SK-N-SH treated with all-trans-retinoic acid at 6 μM for 48 hours (cell line): ENCODE measurements around the gene LNX2.
A peak's percentile ranks its signal among the peaks of the same experiment; 100 is the strongest.

Experiments
- ATAC-seq: fragments of 200-7000 bp; cut with Tn5 transposase; 3 replicates; pipeline ENCODE4 v1.9.1; 2020; ENCODE audit warnings: mild to moderate bottlenecking, moderate library complexity
- ARNTL ChIP-seq: fragments of 450-650 bp; formaldehyde crosslinking; IDR thresholded peaks from 2 replicates; pipeline ENCODE4 v1.5.0; 2020; ENCODE audit warnings: low read depth, mild to moderate bottlenecking, moderate library complexity, borderline replicate concordance
- BACH2 ChIP-seq: fragments of 250-450 bp; sonication (Bioruptor Pico); IDR thresholded peaks from 2 replicates; pipeline ENCODE4 v1.9.0; 2021; ENCODE audit warnings: mild to moderate bottlenecking, borderline replicate concordance
- CREB5 ChIP-seq: fragments of 250-450 bp; sonication (Bioruptor Pico); IDR thresholded peaks from 2 replicates; pipeline ENCODE4 v1.5.1; 2020; ENCODE audit warnings: low read depth, mild to moderate bottlenecking, moderate library complexity
- CSDC2 ChIP-seq: fragments of 250-450 bp; sonication (Bioruptor Pico); IDR thresholded peaks from 2 replicates; pipeline ENCODE4 v1.5.0; 2020; ENCODE audit warnings: mild to moderate bottlenecking, moderate library complexity
- CSRNP3 ChIP-seq: fragments of 250-450 bp; sonication (Bioruptor Pico); IDR thresholded peaks from 2 replicates; pipeline ENCODE4 v1.5.1; 2021; ENCODE audit warnings: mild to moderate bottlenecking, moderate library complexity
- GLIS3 ChIP-seq: fragments of 250-450 bp; sonication (Bioruptor Pico); IDR thresholded peaks from 2 replicates; pipeline ENCODE4 v1.5.0; 2020; ENCODE audit warnings: mild to moderate bottlenecking, moderate library complexity
- ISL1 ChIP-seq: fragments of 250-450 bp; sonication (Bioruptor Pico); IDR thresholded peaks from 2 replicates; pipeline ENCODE4 v2.1.2; 2022; ENCODE audit warnings: mild to moderate bottlenecking, moderate library complexity
- OSR1 ChIP-seq: fragments of 250-450 bp; sonication (Bioruptor Pico); IDR thresholded peaks from 2 replicates; pipeline ENCODE4 v1.8.0; 2022; ENCODE audit warnings: moderate library complexity, mild to moderate bottlenecking, inconsistent platforms
- PATZ1 ChIP-seq: fragments of 250-450 bp; sonication (Bioruptor Pico); IDR thresholded peaks from 2 replicates; pipeline ENCODE4 v1.8.0; 2020; ENCODE audit warnings: mild to moderate bottlenecking, moderate library complexity, borderline replicate concordance
- PPARA ChIP-seq: fragments of 250-450 bp; sonication (Bioruptor Pico); IDR thresholded peaks from 2 replicates; pipeline ENCODE4 v1.5.0; 2020; ENCODE audit warnings: mild to moderate bottlenecking, borderline replicate concordance
- RARB ChIP-seq: fragments of 250-450 bp; sonication (Bioruptor Pico); IDR thresholded peaks from 2 replicates; pipeline ENCODE4 v1.8.0; 2021; ENCODE audit warnings: mild to moderate bottlenecking, moderate library complexity
- SNAI2 ChIP-seq: fragments of 250-450 bp; sonication (Bioruptor Pico); IDR thresholded peaks from 2 replicates; pipeline ENCODE4 v1.5.0; 2020; ENCODE audit warnings: mild to moderate bottlenecking, moderate library complexity
- TCF4 ChIP-seq: fragments of 250-450 bp; sonication (Bioruptor Pico); IDR thresholded peaks from 2 replicates; pipeline ENCODE4 v1.8.0; 2021; ENCODE audit warnings: mild to moderate bottlenecking, moderate library complexity, borderline replicate concordance
- TOX ChIP-seq: fragments of 250-450 bp; sonication (Bioruptor Pico); IDR thresholded peaks from 2 replicates; pipeline ENCODE4 v1.8.0; 2021; ENCODE audit warnings: mild to moderate bottlenecking, moderate library complexity, borderline replicate concordance
- TSHZ2 ChIP-seq: fragments of 250-450 bp; sonication (Bioruptor Pico); IDR thresholded peaks from 2 replicates; pipeline ENCODE4 v1.5.0; 2020; ENCODE audit warnings: mild to moderate bottlenecking, moderate library complexity
- ZC3H10 ChIP-seq: fragments of 250-450 bp; sonication (Bioruptor Pico); IDR thresholded peaks from 2 replicates; pipeline ENCODE4 v1.5.1; 2021; ENCODE audit warnings: mild to moderate bottlenecking, moderate library complexity
- ZFP30 ChIP-seq: fragments of 450-650 bp; formaldehyde crosslinking; IDR thresholded peaks from 2 replicates; pipeline ENCODE4 v1.5.0; 2022; ENCODE audit warnings: mild to moderate bottlenecking, moderate library complexity
- ZNF70 ChIP-seq: fragments of 450-650 bp; formaldehyde crosslinking; IDR thresholded peaks from 2 replicates; pipeline ENCODE4 v1.5.0; 2020; ENCODE audit warnings: mild to moderate bottlenecking, moderate library complexity
- ZNF8 ChIP-seq: fragments of 450-650 bp; formaldehyde crosslinking; IDR thresholded peaks from 2 replicates; pipeline ENCODE4 v1.5.0; 2020; ENCODE audit warnings: mild to moderate bottlenecking, moderate library complexity

Gene LNX2

GRCh38 chr13:27644302-27644701 lies 24.0 kb upstream of the LNX2 start:
- ATAC-seq: peak; percentile 96
- TF ChIP-seq ISL1: peak; percentile 88
- TF ChIP-seq PATZ1 (CRISPR knock-in tag): 0 out of 2 replicates have a peak, but pooled peaks have one; percentile 44
- TF ChIP-seq ZC3H10 (CRISPR knock-in tag): peak; percentile 77; the same call in 1 of the 2 replicates
- TF ChIP-seq TCF4: no peak
- TF ChIP-seq ARNTL (CRISPR knock-in tag): no peak
- TF ChIP-seq TOX (CRISPR knock-in tag): 0 out of 2 replicates have a peak, but pooled peaks have one; percentile 25

- no peak for TF ChIP-seq ZFP30 (CRISPR knock-in tag)
- no peak for TF ChIP-seq RARB (CRISPR knock-in tag)
- no peak for TF ChIP-seq OSR1 (CRISPR knock-in tag)
- TF ChIP-seq PATZ1 (CRISPR knock-in tag): no peak
- no peak for TF ChIP-seq ZNF70 (CRISPR knock-in tag)
- TF ChIP-seq CREB5 (CRISPR knock-in tag): no peak
- TF ChIP-seq ZNF8 (CRISPR knock-in tag): no peak
- no peak for TF ChIP-seq TCF4
- TF ChIP-seq TSHZ2: no peak
- TF ChIP-seq GLIS3 (CRISPR knock-in tag): no peak
- TF ChIP-seq PPARA (CRISPR knock-in tag): no peak
- no peak for TF ChIP-seq SNAI2 (CRISPR knock-in tag)
- no peak for TF ChIP-seq BACH2
- no peak for TF ChIP-seq CSDC2 (CRISPR knock-in tag)
- ATAC-seq: peak; percentile 53
These were observed 23.2 kb upstream of the LNX2 start for GRCh38 chr13:27643334-27644132.

- ATAC-seq: peak; percentile 44
- TF ChIP-seq ARNTL (CRISPR knock-in tag): no peak
- no peak for TF ChIP-seq PATZ1 (CRISPR knock-in tag)
- no peak for TF ChIP-seq OSR1 (CRISPR knock-in tag)
- TF ChIP-seq TCF4: no peak
- no peak for TF ChIP-seq GLIS3 (CRISPR knock-in tag)
- no peak for TF ChIP-seq ZFP30 (CRISPR knock-in tag)
- no peak for TF ChIP-seq ZNF8 (CRISPR knock-in tag)
- TF ChIP-seq CSRNP3 (CRISPR knock-in tag): no peak
- no peak for TF ChIP-seq TSHZ2
- TF ChIP-seq CSDC2 (CRISPR knock-in tag): no peak
These were observed 21.6 kb upstream of the LNX2 start for GRCh38 chr13:27641711-27642502.
